WI38 (cell line): Measurements from ENCODE around the gene TMEM108.

Source experiments
- H3K4me3 ChIP-seq: 2 replicates; pipeline ENCODE4 v1.5.1; 2011; ENCODE audit warnings: low read depth, mild to moderate bottlenecking, control low read depth, low read length
- TF ChIP-seq, protein P1 (sequence below): IDR thresholded peaks from 2 replicates; pipeline ENCODE4 v1.5.1; 2012; ENCODE audit warnings: low read depth, mild to moderate bottlenecking, control low read depth, low read length

Gene TMEM108

DNA sequence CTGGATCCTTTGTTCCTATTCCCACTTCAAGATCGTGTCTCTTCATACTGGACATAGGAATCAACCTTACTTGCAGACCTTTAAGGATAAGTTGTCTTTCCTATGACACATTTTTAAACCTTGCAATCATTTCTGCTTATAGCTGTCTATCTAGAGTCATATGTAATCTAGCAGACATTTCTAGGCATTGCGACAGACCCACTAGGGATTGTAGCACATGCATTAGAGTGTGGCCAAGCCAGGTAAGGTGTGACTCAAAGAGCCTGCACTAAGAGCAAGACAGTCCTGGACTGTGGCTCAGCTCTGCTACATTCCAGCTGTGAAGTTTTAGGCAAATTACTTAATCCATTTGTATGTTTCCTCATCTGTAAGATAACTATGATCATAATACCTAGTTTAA is 322.8 kb downstream of the TMEM108 start:
- no peak overlapping the region for H3K4me3 ChIP-seq
- TF ChIP-seq, protein P1, sequence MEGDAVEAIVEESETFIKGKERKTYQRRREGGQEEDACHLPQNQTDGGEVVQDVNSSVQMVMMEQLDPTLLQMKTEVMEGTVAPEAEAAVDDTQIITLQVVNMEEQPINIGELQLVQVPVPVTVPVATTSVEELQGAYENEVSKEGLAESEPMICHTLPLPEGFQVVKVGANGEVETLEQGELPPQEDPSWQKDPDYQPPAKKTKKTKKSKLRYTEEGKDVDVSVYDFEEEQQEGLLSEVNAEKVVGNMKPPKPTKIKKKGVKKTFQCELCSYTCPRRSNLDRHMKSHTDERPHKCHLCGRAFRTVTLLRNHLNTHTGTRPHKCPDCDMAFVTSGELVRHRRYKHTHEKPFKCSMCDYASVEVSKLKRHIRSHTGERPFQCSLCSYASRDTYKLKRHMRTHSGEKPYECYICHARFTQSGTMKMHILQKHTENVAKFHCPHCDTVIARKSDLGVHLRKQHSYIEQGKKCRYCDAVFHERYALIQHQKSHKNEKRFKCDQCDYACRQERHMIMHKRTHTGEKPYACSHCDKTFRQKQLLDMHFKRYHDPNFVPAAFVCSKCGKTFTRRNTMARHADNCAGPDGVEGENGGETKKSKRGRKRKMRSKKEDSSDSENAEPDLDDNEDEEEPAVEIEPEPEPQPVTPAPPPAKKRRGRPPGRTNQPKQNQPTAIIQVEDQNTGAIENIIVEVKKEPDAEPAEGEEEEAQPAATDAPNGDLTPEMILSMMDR = no peak

DNA sequence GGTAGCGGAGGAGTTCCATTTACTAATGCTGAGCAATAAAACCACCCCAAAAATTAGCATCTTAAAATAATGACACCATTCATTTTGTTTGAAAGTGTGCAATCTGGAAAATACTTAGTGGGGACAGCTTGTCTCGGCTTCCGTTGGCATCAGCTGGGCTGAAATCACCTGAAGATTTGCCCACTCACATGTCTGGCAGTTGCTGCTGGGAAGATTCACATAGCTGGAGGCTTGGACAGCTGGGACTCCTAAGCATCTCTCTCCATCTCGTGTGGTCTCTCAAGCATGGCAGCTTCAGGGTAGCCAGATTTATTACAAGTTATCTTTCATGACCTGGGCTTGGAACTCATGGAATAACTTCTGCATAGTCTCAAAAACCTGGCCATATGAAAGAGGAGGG is 323.2 kb downstream of the TMEM108 start:
- TF ChIP-seq, protein P1 = no peak
- no peak overlapping the region for H3K4me3 ChIP-seq

DNA sequence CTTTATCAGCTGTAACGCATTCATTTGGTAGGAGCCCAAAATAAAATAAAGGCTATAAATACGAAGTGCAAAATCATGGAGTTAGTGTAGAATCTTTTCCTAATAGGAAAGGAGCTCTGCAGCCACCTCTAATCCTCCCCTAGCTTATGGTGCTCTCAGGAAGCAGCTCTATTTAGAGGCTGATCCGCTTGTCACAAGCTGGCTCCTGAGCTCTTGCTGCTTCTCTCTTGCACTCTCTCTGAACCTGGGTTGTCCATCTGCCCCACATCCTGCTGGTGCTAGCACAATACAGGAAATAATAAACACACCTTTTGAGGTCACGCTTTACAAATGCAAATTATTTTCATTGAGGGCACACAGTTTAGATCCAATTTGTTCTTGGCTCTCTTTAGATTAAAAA is 324.3 kb downstream of the TMEM108 start:
- TF ChIP-seq, protein P1 = no peak
- H3K4me3 ChIP-seq = no peak overlapping the region

DNA sequence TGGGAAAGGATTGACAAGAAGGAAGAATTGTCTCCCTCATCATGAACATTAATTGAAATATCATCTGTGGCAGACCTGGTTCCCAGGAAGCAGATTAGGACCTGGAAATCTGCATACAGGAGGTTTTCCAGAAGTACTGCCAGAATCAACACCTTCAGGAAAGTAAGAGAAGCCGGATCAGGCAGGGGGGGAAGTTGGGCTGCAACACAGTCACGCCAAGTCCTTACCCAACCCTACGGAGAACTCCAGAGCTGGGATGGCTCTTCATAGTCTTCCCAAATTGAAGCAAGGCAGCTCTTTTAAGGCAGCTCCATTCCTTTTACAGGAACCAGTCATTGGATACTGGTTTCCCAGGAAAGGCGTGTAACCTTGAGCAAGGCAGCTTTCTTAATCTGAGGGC is 326.5 kb downstream of the TMEM108 start:
- TF ChIP-seq, protein P1 = no peak
- H3K4me3 ChIP-seq = no peak overlapping the region

DNA sequence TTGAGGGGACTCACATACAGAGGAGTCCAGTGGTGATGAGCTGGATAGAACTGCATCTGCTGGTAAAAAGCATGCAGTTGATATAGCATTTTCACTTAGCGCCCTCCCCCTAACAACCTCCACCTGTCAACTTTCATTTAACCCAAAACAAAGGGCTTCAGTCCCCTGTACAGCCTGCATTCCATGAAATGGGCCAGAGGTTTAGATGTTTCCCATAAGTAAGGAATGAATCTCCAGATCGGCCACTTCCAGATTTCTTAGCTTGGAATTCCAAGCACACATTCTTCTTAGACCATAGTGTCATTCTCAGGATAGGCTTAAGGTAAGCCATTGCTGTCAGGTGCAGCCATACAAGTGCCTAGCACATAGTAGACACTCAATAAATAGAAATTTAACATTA is 328.7 kb downstream of the TMEM108 start:
- H3K4me3 ChIP-seq = no peak overlapping the region
- TF ChIP-seq, protein P1 = no peak

DNA sequence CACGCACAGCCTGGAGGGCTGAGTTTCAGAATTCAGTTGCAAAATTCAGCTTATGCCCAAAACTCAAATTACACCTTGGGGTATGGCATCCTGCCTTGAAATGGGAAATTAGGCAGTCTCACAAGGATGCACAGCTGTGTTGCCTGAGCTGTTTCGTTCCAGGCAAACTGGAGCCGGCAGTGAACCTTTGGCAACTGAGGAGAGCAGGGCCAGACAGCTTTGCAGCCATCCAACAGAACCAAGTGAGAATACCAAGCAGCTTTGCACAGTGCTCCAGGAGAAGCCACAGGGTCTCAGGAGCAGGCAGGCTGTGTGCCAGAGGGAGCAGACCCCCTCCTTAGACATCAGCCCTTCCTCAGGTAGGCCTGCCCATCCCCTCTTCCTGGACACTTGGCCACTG is 329.2 kb downstream of the TMEM108 start:
- no peak overlapping the region for H3K4me3 ChIP-seq
- TF ChIP-seq, protein P1 = no peak

DNA sequence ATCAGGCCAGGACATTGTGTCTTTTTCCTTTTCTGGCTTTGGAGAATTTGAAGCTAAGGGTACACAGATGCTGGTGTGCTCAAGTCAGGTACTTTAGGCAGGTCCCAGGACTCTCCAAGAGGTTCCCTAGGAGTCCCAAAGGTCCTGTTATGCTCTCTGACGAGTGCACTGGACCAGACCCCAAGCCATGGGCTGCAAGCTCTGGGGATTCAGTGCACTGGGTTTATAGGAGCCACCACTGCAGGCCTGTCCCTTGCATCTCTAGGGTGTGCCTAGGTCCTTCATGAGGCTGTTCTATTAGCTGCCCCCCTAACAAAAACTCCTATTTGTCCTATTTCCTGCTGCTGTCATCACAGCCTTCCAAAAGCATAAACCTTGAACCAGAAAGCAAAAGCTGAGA is 329.8 kb downstream of the TMEM108 start:
- TF ChIP-seq, protein P1 = no peak

More for the DNA sequence above, 329.8 kb downstream of the TMEM108 start:
- no peak overlapping the region for H3K4me3 ChIP-seq
